PFSK-1 (cell line): Measurements from ENCODE around the gene FSTL4.

Source experiments
- FOXP2 ChIP-seq: optimal IDR thresholded peaks from 2 replicates; pipeline ENCODE3; 2011; ENCODE audit warnings: borderline replicate concordance, control low read depth, inconsistent platforms; ENCODE audit not compliant: insufficient read depth; ENCODE audit errors: extremely low read length, extremely low read depth
- POLR2AphosphoS5 ChIP-seq: IDR thresholded peaks from 2 replicates; pipeline ENCODE4 v1.6.1; 2012; ENCODE audit warnings: low read depth, mild to moderate bottlenecking, control low read depth, low read length, moderate library complexity
- REST ChIP-seq, 2 experiments: IDR thresholded peaks; 2 replicates each; pipeline versions ENCODE4 v1.6.1 to v1.8.0; 2011 to 2012; ENCODE audit warnings: low read depth in 2 of 2, low read length in 2 of 2, control low read depth in 1 of 2, inconsistent platforms in 1 of 2, mild to moderate bottlenecking in 1 of 2, moderate library complexity in 1 of 2; ENCODE audit not compliant: insufficient read depth in 1 of 2
- SIN3A ChIP-seq: IDR thresholded peaks from 2 replicates; pipeline ENCODE4 v1.6.1; 2012; ENCODE audit warnings: mild to moderate bottlenecking, low read length, moderate library complexity, borderline replicate concordance; ENCODE audit not compliant: insufficient read depth
- TAF1 ChIP-seq: IDR thresholded peaks from 2 replicates; pipeline ENCODE4 v1.6.1; 2012; ENCODE audit warnings: low read length, control low read depth, borderline replicate concordance; ENCODE audit not compliant: insufficient read depth

GRCh38 chr5:133382661-133383579 is 229.4 kb downstream of the FSTL4 start:
- TF ChIP-seq REST (IDR thresholded peaks at IDR 0.05; ENCODE audit: insufficient read depth in 1 of 2, low read depth in 2 of 2, low read length in 2 of 2) (no peak), POLR2AphosphoS5 (no peak), TAF1 (no peak), SIN3A (no peak), FOXP2 (no peak)
